Iris pigment epithelial cell (primary cell): Measurements from ENCODE around the gene ZNF768.
A peak's percentile ranks its signal among the peaks of the same experiment; 100 is the strongest.
"Not testable (repeated sequence)": the region's sequence is repeated elsewhere in the genome, so short reads cannot be mapped to it uniquely, and the experiment has no call there.

Experiments
- DNase-seq: peaks from one replicate; pipeline ENCODE4 v3.0.0-alpha.2; 2011; ENCODE audit warnings: low read depth

Gene ZNF768

GRCh38 chr16:30510376-30510938 is 15.9 kb downstream of the ZNF768 start:
- DNase-seq: no peak

GRCh38 chr16:30509081-30509765 is 17.1 kb downstream of the ZNF768 start:
- DNase-seq: no peak

GRCh38 chr16:30503403-30504296 is 22.7 kb downstream of the ZNF768 start:
- no peak for DNase-seq

GRCh38 chr16:30499284-30499683 is 27.1 kb downstream of the ZNF768 start:
- no peak for DNase-seq

- DNase-seq: no peak
These were observed 31.7 kb downstream of the ZNF768 start for GRCh38 chr16:30494709-30495108.

- no peak for DNase-seq
These were observed 32.4 kb downstream of the ZNF768 start for GRCh38 chr16:30493941-30494488.

GRCh38 chr16:30491744-30492308 is 34.5 kb downstream of the ZNF768 start:
- DNase-seq: peak; percentile 76

- no peak for DNase-seq
These were observed 35.1 kb downstream of the ZNF768 start for GRCh38 chr16:30491229-30491628.

- DNase-seq: no peak
These were observed 36.2 kb downstream of the ZNF768 start for GRCh38 chr16:30490210-30490609.

- DNase-seq: peak; percentile 7
These were observed 37.4 kb downstream of the ZNF768 start for GRCh38 chr16:30488764-30489605.

GRCh38 chr16:30485818-30486436 is 40.4 kb downstream of the ZNF768 start:
- peak; percentile 34 for DNase-seq

GRCh38 chr16:30484887-30485286 is 41.5 kb downstream of the ZNF768 start:
- DNase-seq: no peak

- DNase-seq: no peak
These were observed 44.0 kb downstream of the ZNF768 start for GRCh38 chr16:30482366-30482765.

- DNase-seq: no peak
These were observed 45.0 kb downstream of the ZNF768 start for GRCh38 chr16:30481381-30481780.

- DNase-seq: no peak
These were observed 47.4 kb downstream of the ZNF768 start for GRCh38 chr16:30478766-30479478.

- DNase-seq: not testable (repeated sequence)
These were observed 48.6 kb downstream of the ZNF768 start for GRCh38 chr16:30477773-30478172.

- DNase-seq: no peak
These were observed 49.4 kb downstream of the ZNF768 start for GRCh38 chr16:30476991-30477390.

- DNase-seq: no peak
These were observed 51.7 kb downstream of the ZNF768 start for GRCh38 chr16:30474684-30475083.

- no peak for DNase-seq
These were observed 52.3 kb downstream of the ZNF768 start for GRCh38 chr16:30474074-30474452.
